Loucy (cell line): ENCODE measurements around the gene CAPN14.

Source experiments
- EZH2phosphoT487 ChIP-seq: fragments of 200-600 bp; IDR thresholded peaks from 2 replicates; pipeline ENCODE4 v1.6.1; 2018; ENCODE audit warnings: antibody characterized with exemption, mild to moderate bottlenecking, moderate library complexity, borderline replicate concordance
- TF ChIP-seq, protein P1 (sequence below): fragments of 200-600 bp; sonication (generic); conservative IDR thresholded peaks from 2 replicates; pipeline ENCODE4 v1.5.1; 2014; ENCODE audit warnings: mild to moderate bottlenecking, antibody characterized with exemption, low read length

DNA sequence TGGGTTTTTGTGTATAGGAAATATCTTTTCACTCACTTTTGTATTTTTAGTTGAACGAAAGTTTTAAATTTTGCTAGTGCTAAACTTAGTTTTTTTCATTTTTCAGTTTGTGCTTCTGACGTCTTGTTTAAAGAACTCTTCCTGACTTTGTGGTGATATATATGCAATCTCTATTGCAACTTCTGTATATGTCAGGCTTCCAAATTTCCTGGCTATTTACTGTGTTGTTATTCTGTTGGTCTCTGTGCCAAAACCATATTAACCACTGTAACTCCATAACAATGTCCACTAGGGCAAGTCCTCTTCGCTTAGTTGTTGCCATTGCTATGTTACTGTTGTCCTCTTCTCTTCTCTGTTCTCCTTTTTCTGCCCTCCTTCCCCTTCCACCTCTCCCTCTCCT, 13.4 kb upstream of the CAPN14 start:
- TF ChIP-seq, protein P1, sequence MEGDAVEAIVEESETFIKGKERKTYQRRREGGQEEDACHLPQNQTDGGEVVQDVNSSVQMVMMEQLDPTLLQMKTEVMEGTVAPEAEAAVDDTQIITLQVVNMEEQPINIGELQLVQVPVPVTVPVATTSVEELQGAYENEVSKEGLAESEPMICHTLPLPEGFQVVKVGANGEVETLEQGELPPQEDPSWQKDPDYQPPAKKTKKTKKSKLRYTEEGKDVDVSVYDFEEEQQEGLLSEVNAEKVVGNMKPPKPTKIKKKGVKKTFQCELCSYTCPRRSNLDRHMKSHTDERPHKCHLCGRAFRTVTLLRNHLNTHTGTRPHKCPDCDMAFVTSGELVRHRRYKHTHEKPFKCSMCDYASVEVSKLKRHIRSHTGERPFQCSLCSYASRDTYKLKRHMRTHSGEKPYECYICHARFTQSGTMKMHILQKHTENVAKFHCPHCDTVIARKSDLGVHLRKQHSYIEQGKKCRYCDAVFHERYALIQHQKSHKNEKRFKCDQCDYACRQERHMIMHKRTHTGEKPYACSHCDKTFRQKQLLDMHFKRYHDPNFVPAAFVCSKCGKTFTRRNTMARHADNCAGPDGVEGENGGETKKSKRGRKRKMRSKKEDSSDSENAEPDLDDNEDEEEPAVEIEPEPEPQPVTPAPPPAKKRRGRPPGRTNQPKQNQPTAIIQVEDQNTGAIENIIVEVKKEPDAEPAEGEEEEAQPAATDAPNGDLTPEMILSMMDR, result no peak
- TF ChIP-seq EZH2phosphoT487, result no peak
